AG04450 (cell line): Measurements from ENCODE around the gene ZNF100. TPM values are rescaled to one million over a fixed set of nuclear protein-coding genes. Genes with fewer than 3 reads are reported as not detected.
A peak's percentile ranks its signal among the peaks of the same experiment; 100 is the strongest.
"Not testable (repeated sequence)": the region's sequence is repeated elsewhere in the genome, so short reads cannot be mapped to it uniquely, and the experiment has no call there.

Experiments used
- CTCF ChIA-PET: fragments of 300-600, 350-600 bp; formaldehyde crosslinking; extraction: SDS; loops from one replicate; lab custom pipeline; 2022; ENCODE audit warnings: antibody characterized with exemption, inconsistent platforms; lab: Charles Lee
- POLR2A ChIA-PET: fragments of 350-600 bp; formaldehyde crosslinking; extraction: SDS; loops from one replicate; lab custom pipeline; 2021; ENCODE audit warnings: antibody characterized with exemption, inconsistent platforms; lab: Yijun Ruan, JAX
- DNase-seq: peaks from one replicate; pipeline ENCODE4 v3.0.0-alpha.2; 2011; ENCODE audit warnings: low read depth, low spot score
- H3K27ac ChIP-seq: one replicate; pipeline ENCODE4 v1.5.1; 2012; ENCODE audit warnings: low read depth, low read length, control low read depth
- H3K27me3 ChIP-seq: one replicate; pipeline ENCODE4 v1.6.0; 2012; ENCODE audit warnings: low read length; ENCODE audit not compliant: control insufficient read depth, insufficient read depth
- H3K4me3 ChIP-seq: 2 replicates; pipeline ENCODE4 v1.5.1; 2011; ENCODE audit warnings: mild to moderate bottlenecking, low read depth, low read length, control low read depth
- H3K9me3 ChIP-seq: 2 replicates; pipeline ENCODE4 v1.5.1; 2012; ENCODE audit warnings: low read length; ENCODE audit not compliant: control insufficient read depth, insufficient read depth
- polyA minus RNA-seq: library from RNA; depleted of rRNA, polyadenylated mRNA; stranded (reverse); fragments of >200 nt; gene quantifications from 2 replicates; pipeline ENCODE4 v1.2.3, GENCODE V29; 2011; rRNA and poly(A)+ RNA removed
- polyA plus RNA-seq: library from polyadenylated mRNA; depleted of rRNA; stranded (reverse); fragments of >200 nt; gene quantifications from 2 replicates; pipeline ENCODE4 v1.2.3, GENCODE V29; 2011; rRNA removed
- TF ChIP-seq, protein P1 (sequence below): IDR thresholded peaks from 2 replicates; pipeline ENCODE4 v1.5.1; 2011; ENCODE audit warnings: low read depth, low read length, control low read depth, inconsistent platforms

Gene ZNF100
- polyA plus RNA-seq (2.3 and 3.0 TPM in 2 replicates), polyA minus RNA-seq (3.4 and 5.2 TPM in 2 replicates)

DNA sequence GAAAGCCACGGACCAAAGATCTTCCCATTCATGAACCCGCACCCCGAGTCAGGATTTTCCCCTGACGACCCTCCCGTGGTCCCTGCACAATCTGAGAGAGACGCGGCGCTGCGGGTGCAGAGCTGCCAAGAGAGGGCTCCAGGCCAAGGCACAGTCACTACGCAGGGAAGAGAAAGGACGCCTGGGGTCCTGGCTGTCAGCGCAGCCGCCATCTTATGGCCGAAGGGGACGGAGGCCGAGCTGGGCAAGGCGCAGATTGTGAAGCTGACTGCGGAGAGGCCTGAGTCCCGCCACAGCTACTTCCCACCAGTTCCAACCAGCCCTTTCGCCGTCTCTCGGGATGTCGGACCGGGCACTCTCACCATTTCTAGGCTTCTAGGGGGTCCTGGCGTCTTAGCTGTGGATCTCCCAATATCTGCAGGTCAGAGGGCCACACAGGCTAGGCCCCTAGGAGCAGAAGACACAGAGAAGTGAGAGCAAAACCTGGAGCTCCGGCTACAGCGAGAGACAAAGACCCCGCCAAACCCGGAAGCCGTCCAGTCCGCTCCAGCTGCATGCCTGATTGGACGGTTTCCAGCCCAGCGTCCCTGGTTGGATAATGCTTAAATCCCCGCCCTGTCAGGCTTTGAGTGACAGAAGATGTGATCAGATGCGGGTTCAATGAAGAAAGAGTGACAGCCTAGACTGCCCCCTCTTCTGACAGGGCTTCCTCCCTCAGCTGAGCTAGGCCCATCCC, at the start of gene ZNF100:
Gene ZNF100 (minus strand): TSS at position 515 of the 736 bp plus-strand sequence. CDS start 150 bp downstream, at position 365.
- ChIA-PET POLR2A (interaction anchor here (0.8 to 1.5 kb wide), 3 partner anchors 69 to 1867 kb away, joined by 3 to 6 read pairs (median 6); partner anchors contain the start of gene ZNF43), CTCF (interaction anchor here (0.7 to 1.0 kb wide), 2 partner anchors 84 to 87 kb away, joined by 3 to 11 read pairs; no protein-coding TSS in a partner anchor)
- peak; percentile 82 for DNase-seq

DNA sequence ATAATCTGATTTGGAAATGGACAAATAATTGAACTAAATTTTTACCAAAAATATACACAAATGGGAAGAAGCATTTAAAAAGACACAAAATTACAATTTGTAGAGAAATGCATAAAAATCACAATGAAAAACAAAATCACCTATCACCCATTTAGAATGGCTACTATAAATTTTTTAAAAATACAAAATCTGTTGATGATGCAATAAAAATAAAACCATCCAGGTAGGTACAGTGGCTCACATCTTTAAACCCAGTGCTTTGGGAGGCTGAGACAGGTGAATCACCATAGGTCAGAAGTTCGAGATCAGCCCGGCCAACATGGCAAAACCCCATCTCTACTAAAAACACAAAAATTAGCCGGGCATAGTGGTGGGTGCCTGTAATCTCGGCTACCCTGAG, 45.1 kb upstream of the ZNF100 start:
- Histone ChIP-seq H3K4me3 (no peak overlapping the region), H3K27me3 (no peaks in the 10 kb centered on the region), H3K27ac (no peak overlapping the region), H3K9me3 (peaks cover 48% of the 10 kb centered on the region)
- ChIA-PET POLR2A (no interaction called here), CTCF (no interaction called here)
- TF ChIP-seq, protein P1, sequence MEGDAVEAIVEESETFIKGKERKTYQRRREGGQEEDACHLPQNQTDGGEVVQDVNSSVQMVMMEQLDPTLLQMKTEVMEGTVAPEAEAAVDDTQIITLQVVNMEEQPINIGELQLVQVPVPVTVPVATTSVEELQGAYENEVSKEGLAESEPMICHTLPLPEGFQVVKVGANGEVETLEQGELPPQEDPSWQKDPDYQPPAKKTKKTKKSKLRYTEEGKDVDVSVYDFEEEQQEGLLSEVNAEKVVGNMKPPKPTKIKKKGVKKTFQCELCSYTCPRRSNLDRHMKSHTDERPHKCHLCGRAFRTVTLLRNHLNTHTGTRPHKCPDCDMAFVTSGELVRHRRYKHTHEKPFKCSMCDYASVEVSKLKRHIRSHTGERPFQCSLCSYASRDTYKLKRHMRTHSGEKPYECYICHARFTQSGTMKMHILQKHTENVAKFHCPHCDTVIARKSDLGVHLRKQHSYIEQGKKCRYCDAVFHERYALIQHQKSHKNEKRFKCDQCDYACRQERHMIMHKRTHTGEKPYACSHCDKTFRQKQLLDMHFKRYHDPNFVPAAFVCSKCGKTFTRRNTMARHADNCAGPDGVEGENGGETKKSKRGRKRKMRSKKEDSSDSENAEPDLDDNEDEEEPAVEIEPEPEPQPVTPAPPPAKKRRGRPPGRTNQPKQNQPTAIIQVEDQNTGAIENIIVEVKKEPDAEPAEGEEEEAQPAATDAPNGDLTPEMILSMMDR: no peak
- DNase-seq: no peak

More for the DNA sequence above, at the start of gene ZNF100:
- TF ChIP-seq, protein P1: no peak
- Histone ChIP-seq H3K9me3 (peaks cover 6% of the 10 kb centered on the region), H3K4me3 (peak within 1 kb of the TSS; percentile 85), H3K27ac (peak within 1 kb of the TSS; percentile 77), H3K27me3 (no peaks in the 10 kb centered on the region)

DNA sequence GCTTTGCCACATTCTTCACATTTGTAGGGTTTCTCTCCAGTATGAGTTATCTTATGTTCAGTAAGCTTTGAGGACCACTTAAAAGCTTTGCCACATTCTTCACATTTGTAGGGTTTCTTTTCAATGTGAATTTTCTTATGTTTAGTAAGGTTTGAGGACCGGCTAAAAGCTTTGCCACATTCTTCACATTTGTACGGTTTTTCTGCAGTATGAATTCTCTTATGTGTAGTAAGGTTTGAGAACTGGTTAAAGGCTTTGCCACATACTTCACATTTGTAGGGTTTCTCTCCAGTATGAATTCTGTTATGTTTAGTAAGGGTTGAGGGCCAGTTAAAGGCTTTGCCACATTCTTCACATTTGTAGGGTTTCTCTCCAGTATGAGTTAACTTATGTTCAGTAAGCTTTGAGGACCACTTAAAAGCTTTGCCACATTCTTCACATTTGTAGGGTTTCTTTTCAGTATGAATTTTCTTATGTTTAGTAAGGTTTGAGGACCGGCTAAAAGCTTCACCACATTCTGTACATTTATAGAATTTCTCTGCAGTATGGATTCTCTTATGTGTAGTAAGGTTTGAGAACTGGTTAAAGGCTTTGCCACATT, 41.1 kb upstream of the ZNF100 start:
- DNase-seq, POLR2A ChIA-PET, H3K4me3 ChIP-seq, H3K27ac ChIP-seq, H3K27me3 ChIP-seq: not testable (repeated sequence)
- CTCF ChIA-PET: interaction anchor here (0.6 kb wide), 1 partner anchor 232 kb away, joined by 4 read pairs; no protein-coding TSS in a partner anchor
- H3K9me3 ChIP-seq: peaks cover 40% of the 10 kb centered on the region

DNA sequence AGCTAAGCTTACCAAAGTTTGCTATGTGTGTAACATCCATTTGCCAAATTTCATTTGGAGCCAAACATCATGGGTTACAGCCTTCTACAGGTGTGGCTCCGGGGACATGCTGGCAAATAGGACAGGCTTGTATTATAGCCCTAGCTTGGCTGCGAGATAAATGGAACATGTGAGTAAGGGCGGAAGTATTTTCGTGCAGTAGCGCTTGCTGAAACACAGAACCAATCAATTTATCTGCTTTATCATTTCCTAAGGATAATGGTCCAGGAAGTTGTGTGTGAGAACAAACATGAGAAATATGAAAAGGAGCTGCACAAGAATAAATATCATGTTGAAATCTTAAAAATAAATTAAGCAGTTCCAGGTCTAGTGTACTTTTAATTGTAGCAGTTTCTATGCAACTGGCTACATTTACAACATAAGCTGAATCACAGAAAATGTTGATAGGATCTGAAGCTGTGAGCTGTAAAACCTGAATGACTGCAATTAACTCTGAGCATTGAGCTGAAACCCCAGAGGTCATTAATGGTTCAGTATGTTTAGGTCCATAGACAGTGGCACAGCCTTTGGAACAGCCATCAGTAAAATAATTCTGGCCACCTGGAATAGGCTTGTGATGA, 22.2 kb upstream of the ZNF100 start:
- Histone ChIP-seq H3K27ac (no peak overlapping the region), H3K9me3 (peaks cover 9% of the 10 kb centered on the region; the same call in 1 of the 2 replicates), H3K27me3 (no peaks in the 10 kb centered on the region), H3K4me3 (no peak overlapping the region)
- TF ChIP-seq, protein P1: no peak
- ChIA-PET POLR2A (no interaction called here), CTCF (no interaction called here)
- DNase-seq: no peak

DNA sequence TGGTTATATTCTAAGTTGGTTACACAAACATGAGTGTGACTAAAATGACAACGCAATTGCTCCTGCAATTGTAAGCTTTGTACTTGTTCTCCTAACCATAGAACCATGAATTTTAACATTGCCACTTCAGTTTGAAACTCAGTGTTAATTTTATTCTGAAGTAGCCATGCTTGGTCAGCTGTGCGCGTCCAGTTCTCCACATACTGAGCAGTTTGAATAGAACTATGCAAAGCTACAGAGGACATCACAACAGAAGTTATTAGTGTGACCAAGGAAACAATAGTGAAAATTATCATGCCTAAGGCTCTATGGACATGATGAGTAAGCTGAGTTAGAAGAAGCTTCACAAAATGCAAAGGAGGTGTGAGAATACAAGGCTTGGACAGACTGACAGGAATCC, 19.6 kb upstream of the ZNF100 start:
- no peak overlapping the region for H3K4me3 ChIP-seq
- no peaks in the 10 kb centered on the region for H3K27me3 ChIP-seq
- POLR2A ChIA-PET: no interaction called here
- H3K9me3 ChIP-seq: peaks cover 9% of the 10 kb centered on the region
- no peak for DNase-seq
- H3K27ac ChIP-seq: no peak overlapping the region
- TF ChIP-seq, protein P1: no peak
- CTCF ChIA-PET: no interaction called here

DNA sequence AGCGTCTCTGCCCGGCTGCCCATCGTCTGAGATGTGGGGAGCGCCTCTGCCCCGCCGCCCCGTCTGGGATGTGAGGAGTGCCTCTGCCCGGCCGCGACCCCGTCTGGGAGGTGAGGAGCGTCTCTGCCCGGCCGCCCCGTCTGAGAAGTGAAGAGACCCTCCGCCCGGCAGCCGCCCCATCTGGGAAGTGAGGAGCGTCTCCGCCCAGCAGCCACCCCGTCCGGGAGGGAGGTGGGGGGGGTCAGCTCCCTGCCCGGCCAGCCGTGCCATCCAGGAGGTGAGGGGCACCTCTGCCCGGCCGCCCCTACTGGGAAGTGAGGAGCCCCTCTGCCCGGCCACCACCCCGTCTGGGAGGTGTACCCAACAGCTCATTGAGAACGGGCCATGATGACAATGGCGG, 8.4 kb upstream of the ZNF100 start:
- POLR2A ChIA-PET, DNase-seq, CTCF ChIA-PET, H3K4me3 ChIP-seq, H3K27me3 ChIP-seq, H3K27ac ChIP-seq: not testable (repeated sequence)
- H3K9me3 ChIP-seq: peaks cover 19% of the 10 kb centered on the region

DNA sequence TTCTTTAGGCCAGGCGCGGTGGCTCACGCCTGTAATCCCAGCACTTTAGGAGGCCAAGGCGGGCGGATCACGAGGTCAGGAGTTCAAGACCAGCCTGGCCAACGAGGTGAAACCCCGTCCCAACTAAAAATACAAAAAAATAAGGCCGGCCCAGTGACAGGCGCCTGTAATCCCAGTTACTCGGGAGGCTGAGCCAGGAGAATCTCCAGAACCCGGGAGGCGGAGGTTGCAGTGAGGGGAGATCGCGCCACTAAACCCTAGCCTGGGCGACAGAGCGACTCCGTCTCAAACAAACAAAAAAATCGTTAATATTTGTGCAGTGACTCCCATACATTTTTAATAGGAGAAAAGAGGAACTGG, 694 bp downstream of the ZNF100 start:
- H3K27ac ChIP-seq: peak overlapping the region; percentile 77
- H3K4me3 ChIP-seq: peak overlapping the region; percentile 85
- DNase-seq, H3K27me3 ChIP-seq, H3K9me3 ChIP-seq: not testable (repeated sequence)
- POLR2A ChIA-PET: interaction anchor here (1.4 to 1.5 kb wide), 2 partner anchors 85 to 1867 kb away, joined by 6 read pairs; no protein-coding TSS in a partner anchor
- CTCF ChIA-PET: interaction anchor here (1.0 kb wide), 1 partner anchor 85 kb away, joined by 3 read pairs; no protein-coding TSS in a partner anchor
